OCI-LY3 (cell line): Measurements from ENCODE around the gene STYXL1.
"Not testable (repeated sequence)": the region's sequence is repeated elsewhere in the genome, so short reads cannot be mapped to it uniquely, and the experiment has no call there.

Source experiments
- H2AFZ ChIP-seq: fragments of 200-600, 300-600 bp; shearing (Covaris generic); 2 replicates; pipeline ENCODE4 v1.6.0; 2014; ENCODE audit warnings: antibody characterized with exemption, low read depth, low read length
- H3K27ac ChIP-seq: fragments of 200-600, 300-600 bp; sonication (generic); 2 replicates; pipeline ENCODE4 v1.5.1; 2014; ENCODE audit warnings: mild to moderate bottlenecking, low read length, moderate library complexity, mixed read lengths
- H3K27me3 ChIP-seq: fragments of 200-600, 300-600 bp; sonication (generic); 2 replicates; pipeline ENCODE4 v1.6.1; 2014; ENCODE audit warnings: low read depth, low read length, mixed read lengths
- H3K36me3 ChIP-seq: fragments of 200-600, 300-600 bp; sonication (generic); replicated peaks from 2 replicates; pipeline ENCODE3; 2014; ENCODE audit warnings: low read depth, low read length, mixed read lengths
- H3K4me1 ChIP-seq: fragments of 300-600, 200-600 bp; sonication (generic); 2 replicates; pipeline ENCODE4 v1.6.1; 2014; ENCODE audit warnings: low read length, mixed read lengths
- H3K4me2 ChIP-seq: fragments of 200-600, 300-600 bp; sonication (generic); 2 replicates; pipeline ENCODE4 v1.6.1; 2014; ENCODE audit warnings: low read length, mixed read lengths
- H3K4me3 ChIP-seq: fragments of 300-600, 200-600 bp; sonication (generic); 2 replicates; pipeline ENCODE4 v1.5.1; 2014; ENCODE audit warnings: antibody characterized with exemption, mild to moderate bottlenecking, low read length, moderate library complexity
- H3K79me2 ChIP-seq: fragments of 300-600, 200-600 bp; shearing (Covaris generic); 2 replicates; pipeline ENCODE4 v1.6.1; 2014; ENCODE audit warnings: mild to moderate bottlenecking, low read length, mixed read lengths
- H3K9ac ChIP-seq: fragments of 300-600, 200-600 bp; shearing (Covaris generic); 2 replicates; pipeline ENCODE4 v1.6.0; 2014; ENCODE audit warnings: mild to moderate bottlenecking, low read length, moderate library complexity
- H3K9me3 ChIP-seq: fragments of 200-600, 300-600 bp; shearing (Covaris generic); 2 replicates; pipeline ENCODE4 v1.6.1; 2014; ENCODE audit warnings: low read length, mixed read lengths; ENCODE audit not compliant: insufficient read depth
- H4K20me1 ChIP-seq: fragments of 200-600, 300-600 bp; sonication (generic); 2 replicates; pipeline ENCODE4 v1.6.1; 2016; ENCODE audit warnings: low read length, mixed read lengths; ENCODE audit not compliant: insufficient read depth
- CTCF ChIP-seq: fragments of 200-600, 300-600 bp; sonication (generic); IDR thresholded peaks from 2 replicates; pipeline ENCODE4 v1.5.1; 2014; ENCODE audit warnings: antibody characterized with exemption, low read length, low read depth
- EZH2phosphoT487 ChIP-seq: fragments of 200-600 bp; shearing (Covaris generic); IDR thresholded peaks from 2 replicates; pipeline ENCODE4 v1.6.1; 2018; ENCODE audit warnings: antibody characterized with exemption, mixed run types, low read depth

Gene STYXL1

GRCh38 chr7:76053461-76053860 is 5.7 kb upstream of the STYXL1 start:
- Histone ChIP-seq H3K27me3 (no peaks in the 10 kb centered on the region), H3K4me3 (no peak overlapping the region), H2AFZ (no peak overlapping the region), H3K4me2 (no peak overlapping the region), H3K79me2 (peaks cover 84% of the 10 kb centered on the region), H4K20me1 (peaks cover 23% of the 10 kb centered on the region), H3K36me3 (peaks cover 42% of the 10 kb centered on the region), H3K27ac (no peak overlapping the region), H3K4me1 (peaks cover 18% of the 10 kb centered on the region), H3K9ac (no peak overlapping the region), H3K9me3 (no peaks in the 10 kb centered on the region)
- TF ChIP-seq CTCF = no peak
- no peak for TF ChIP-seq EZH2phosphoT487

GRCh38 chr7:76052681-76053080 is 4.9 kb upstream of the STYXL1 start:
- Histone ChIP-seq H3K4me1 (peaks cover 18% of the 10 kb centered on the region), H4K20me1 (peaks cover 23% of the 10 kb centered on the region), H3K79me2 (peaks cover 91% of the 10 kb centered on the region), H3K36me3 (peaks cover 35% of the 10 kb centered on the region)
- not testable (repeated sequence) for H3K27me3 ChIP-seq, H3K4me3 ChIP-seq, H3K4me2 ChIP-seq, H3K9me3 ChIP-seq, H2AFZ ChIP-seq, H3K9ac ChIP-seq, H3K27ac ChIP-seq

- H3K27ac ChIP-seq = no peak overlapping the region
- no peak for TF ChIP-seq EZH2phosphoT487
- TF ChIP-seq CTCF = no peak
- H3K36me3 ChIP-seq = peaks cover 28% of the 10 kb centered on the region
- no peak overlapping the region for H3K9ac ChIP-seq
- H4K20me1 ChIP-seq = peaks cover 23% of the 10 kb centered on the region
- no peak overlapping the region for H3K4me3 ChIP-seq
- no peak overlapping the region for H2AFZ ChIP-seq
- H3K4me2 ChIP-seq = no peak overlapping the region
- H3K79me2 ChIP-seq = peaks cover 97% of the 10 kb centered on the region
- H3K4me1 ChIP-seq = peaks cover 18% of the 10 kb centered on the region
- H3K9me3 ChIP-seq = no peaks in the 10 kb centered on the region
- H3K27me3 ChIP-seq = no peaks in the 10 kb centered on the region
These were observed 4.0 kb upstream of the STYXL1 start for GRCh38 chr7:76051840-76052239.

- Histone ChIP-seq H4K20me1 (peaks cover 23% of the 10 kb centered on the region), H3K4me1 (peaks cover 18% of the 10 kb centered on the region), H3K4me3 (no peak overlapping the region), H3K4me2 (no peak overlapping the region), H3K79me2 (peaks cover 100% of the 10 kb centered on the region), H3K9ac (no peak overlapping the region), H3K27me3 (no peaks in the 10 kb centered on the region), H3K36me3 (peaks cover 28% of the 10 kb centered on the region), H3K27ac (no peak overlapping the region), H2AFZ (no peak overlapping the region), H3K9me3 (no peaks in the 10 kb centered on the region)
- no peak for TF ChIP-seq CTCF
- TF ChIP-seq EZH2phosphoT487 = no peak
These were observed 2.7 kb upstream of the STYXL1 start for GRCh38 chr7:76050545-76050944.

- H3K4me3 ChIP-seq = peak overlapping the region; percentile 93
- H2AFZ ChIP-seq = no peak overlapping the region
- peak overlapping the region; percentile 91 for H3K9ac ChIP-seq
- H3K36me3 ChIP-seq = peaks cover 24% of the 10 kb centered on the region
- TF ChIP-seq CTCF = no peak
- no peak for TF ChIP-seq EZH2phosphoT487
- H3K4me1 ChIP-seq = peaks cover 20% of the 10 kb centered on the region
- no peaks in the 10 kb centered on the region for H3K9me3 ChIP-seq
- no peaks in the 10 kb centered on the region for H3K27me3 ChIP-seq
- H3K27ac ChIP-seq = no peak overlapping the region
- H4K20me1 ChIP-seq = peaks cover 19% of the 10 kb centered on the region
- H3K4me2 ChIP-seq = peak overlapping the region; percentile 73
- H3K79me2 ChIP-seq = peaks cover 100% of the 10 kb centered on the region
These were observed 1.5 kb upstream of the STYXL1 start for GRCh38 chr7:76049295-76049694.
